ENCODE results near the gene METTL15.
"Not testable (repeated sequence)": the region's sequence is repeated elsewhere in the genome, so short reads cannot be mapped to it uniquely, and the experiment has no call there.

Gene METTL15

GRCh38 chr11:28257761-28258160, 149.6 kb downstream of the METTL15 start:
- TF ChIP-seq CTCF (IDR thresholded peaks at IDR 0.05; ENCODE audit: insufficient read depth, low read length, poor library complexity, severe bottlenecking): no peak
- DNase-seq (ENCODE audit: extremely low read depth, insufficient read length): no peak
- no peak overlapping the region for H3K4me3 ChIP-seq (replicated peaks; ENCODE audit: low read depth, low read length)
- no peaks in the 10 kb centered on the region for H3K27me3 ChIP-seq (replicated peaks; ENCODE audit: control insufficient read depth, insufficient read depth, low read length)
- no peaks in the 10 kb centered on the region for H3K36me3 ChIP-seq (ENCODE audit: control insufficient read depth, insufficient read depth, low read length)

- DNase-seq (ENCODE audit: extremely low read depth, insufficient read length): no peak
- H3K36me3 ChIP-seq (ENCODE audit: control insufficient read depth, insufficient read depth, low read length): no peaks in the 10 kb centered on the region
- H3K27me3 ChIP-seq (replicated peaks; ENCODE audit: control insufficient read depth, insufficient read depth, low read length): no peaks in the 10 kb centered on the region
- no peak for TF ChIP-seq CTCF (IDR thresholded peaks at IDR 0.05; ENCODE audit: insufficient read depth, low read length, poor library complexity, severe bottlenecking)
- H3K4me3 ChIP-seq (replicated peaks; ENCODE audit: low read depth, low read length): no peak overlapping the region
Measured at GRCh38 chr11:28259177-28259843, 151.1 kb downstream of the METTL15 start.

- DNase-seq (ENCODE audit: extremely low read depth, insufficient read length): no peak
- Histone ChIP-seq H3K36me3 (ENCODE audit: control insufficient read depth, insufficient read depth, low read length) (no peaks in the 10 kb centered on the region), H3K27me3 (replicated peaks; ENCODE audit: control insufficient read depth, insufficient read depth, low read length) (no peaks in the 10 kb centered on the region), H3K4me3 (replicated peaks; ENCODE audit: low read depth, low read length) (no peak overlapping the region)
- no peak for TF ChIP-seq CTCF (IDR thresholded peaks at IDR 0.05; ENCODE audit: insufficient read depth, low read length, poor library complexity, severe bottlenecking)
Measured at GRCh38 chr11:28268925-28269324, 160.7 kb downstream of the METTL15 start.

GRCh38 chr11:28269586-28269985, 161.4 kb downstream of the METTL15 start:
- Histone ChIP-seq H3K4me3 (replicated peaks; ENCODE audit: low read depth, low read length) (no peak overlapping the region), H3K27me3 (replicated peaks; ENCODE audit: control insufficient read depth, insufficient read depth, low read length) (no peaks in the 10 kb centered on the region), H3K36me3 (ENCODE audit: control insufficient read depth, insufficient read depth, low read length) (no peaks in the 10 kb centered on the region)
- DNase-seq (ENCODE audit: extremely low read depth, insufficient read length): no peak
- TF ChIP-seq CTCF (IDR thresholded peaks at IDR 0.05; ENCODE audit: insufficient read depth, low read length, poor library complexity, severe bottlenecking): no peak

GRCh38 chr11:28272247-28272646, 164.1 kb downstream of the METTL15 start:
- H3K27me3 ChIP-seq (replicated peaks; ENCODE audit: control insufficient read depth, insufficient read depth, low read length); DNase-seq (ENCODE audit: extremely low read depth, insufficient read length); H3K36me3 ChIP-seq (ENCODE audit: control insufficient read depth, insufficient read depth, low read length); H3K4me3 ChIP-seq (replicated peaks; ENCODE audit: low read depth, low read length): not testable (repeated sequence)

GRCh38 chr11:28274216-28274615, 166.0 kb downstream of the METTL15 start:
- no peaks in the 10 kb centered on the region for H3K27me3 ChIP-seq (replicated peaks; ENCODE audit: control insufficient read depth, insufficient read depth, low read length)
- no peak overlapping the region for H3K4me3 ChIP-seq (replicated peaks; ENCODE audit: low read depth, low read length)
- no peaks in the 10 kb centered on the region for H3K36me3 ChIP-seq (ENCODE audit: control insufficient read depth, insufficient read depth, low read length)
- no peak for DNase-seq (ENCODE audit: extremely low read depth, insufficient read length)
- TF ChIP-seq CTCF (IDR thresholded peaks at IDR 0.05; ENCODE audit: insufficient read depth, low read length, poor library complexity, severe bottlenecking): no peak
